ENCODE measurements around the gene IPCEF1. TPM values are rescaled to one million over a fixed set of nuclear protein-coding genes. Genes with fewer than 3 reads are reported as not detected.

Gene IPCEF1
- total and polyA plus RNA-seq, 2 of the 8 experiments (the other 6 are each of a cell fraction or from before 2014, with no cell fraction given) = 0.41 to 0.78 TPM

DNA sequence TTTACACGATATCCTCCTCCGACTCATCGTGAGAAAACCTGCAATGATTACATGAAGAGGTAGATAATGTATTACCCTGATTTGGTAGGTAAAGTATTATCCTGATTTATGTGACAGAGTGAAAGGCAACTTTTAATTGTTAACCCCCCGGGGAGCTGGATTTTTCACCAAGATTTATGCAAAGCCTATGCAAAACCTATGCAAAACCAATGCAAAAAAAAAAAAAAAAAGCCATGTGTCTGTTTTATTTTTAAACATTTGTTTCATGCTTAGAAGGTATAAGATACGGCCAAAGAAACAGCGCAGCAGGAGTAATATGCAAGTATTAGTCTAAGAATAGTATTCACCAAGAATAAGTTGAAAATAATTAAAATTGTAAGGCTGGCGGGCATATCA lies 109.9 kb downstream of the IPCEF1 start:
- peak overlapping the region; percentile 60 to 62 for H3K4me2 ChIP-seq (ENCODE audit: insufficient read depth in 1 of 2, low read depth in 2 of 2, low read length in 2 of 2)
- FAIRE-seq = no peak
- H4K91ac ChIP-seq (replicated peaks; ENCODE audit: insufficient read length, low read length) = no peak overlapping the region
- peaks cover 1 to 19% (median 12%) of the 10 kb centered on the region in 4 experiments; a peak in 5 of 7 replicates for H3K4me1 ChIP-seq (replicated peaks in 1 of 4; ENCODE audit: control insufficient read depth in 3 of 4, insufficient read depth in 4 of 4, low read length in 3 of 4)
- H3K4ac ChIP-seq (replicated peaks; ENCODE audit: insufficient read length, low read depth, low read length) = no peak overlapping the region
- H2BK20ac ChIP-seq (ENCODE audit: low read length) = no peak overlapping the region
- H3K9ac ChIP-seq (replicated peaks in 1 of 4; ENCODE audit: extremely low read depth in 1 of 4, low read depth in 3 of 4, low read length in 3 of 4) = no peak overlapping the region
- H2BK12ac ChIP-seq (ENCODE audit: low read depth, low read length) = no peak overlapping the region; the same call in 1 of the 2 replicates
- H3K79me2 ChIP-seq (ENCODE audit: control insufficient read depth in 1 of 2, insufficient read depth in 2 of 2, low read length in 2 of 2) = no peaks in the 10 kb centered on the region
- H3K36me3 ChIP-seq (ENCODE audit: control insufficient read depth in 2 of 4, insufficient read depth in 4 of 4, low read length in 3 of 4) = no peaks in the 10 kb centered on the region
- no peak overlapping the region for H4K8ac ChIP-seq (ENCODE audit: extremely low read depth, insufficient read depth, low read length)
- no peaks in the 10 kb centered on the region for H3K79me1 ChIP-seq (ENCODE audit: low read depth, low read length)
- no peak overlapping the region for H3K56ac ChIP-seq (replicated peaks; ENCODE audit: insufficient read length, low read depth, low read length)
- no peaks in the 10 kb centered on the region for H4K20me1 ChIP-seq (replicated peaks in 1 of 2; ENCODE audit: control insufficient read depth in 1 of 2, insufficient read depth in 2 of 2, low read length in 2 of 2)
- H2AFZ ChIP-seq (ENCODE audit: low read length) = no peak overlapping the region
- POLR2A ChIA-PET (ENCODE audit: partially characterized antibody) = no interaction called here
- H3K9me3 ChIP-seq (ENCODE audit: insufficient read depth in 2 of 2, low read depth in 1 of 2, low read length in 1 of 2) = no peaks in the 10 kb centered on the region
- H2BK120ac ChIP-seq (replicated peaks; ENCODE audit: low read depth, low read length) = no peak overlapping the region
- no peak overlapping the region for H2BK5ac ChIP-seq (ENCODE audit: low read depth, low read length)
- CTCF ChIA-PET (ENCODE audit: partially characterized antibody) = interaction anchor here (0.6 to 3.6 kb wide), 3 partner anchors 8 to 98 kb away, joined by 3 to 11 read pairs (median 3); no protein-coding TSS in a partner anchor
- no peak overlapping the region for H3K18ac ChIP-seq (ENCODE audit: extremely low read depth, low read length)
- no peak overlapping the region for H3K23ac ChIP-seq (ENCODE audit: insufficient read length)
- H4K5ac ChIP-seq (ENCODE audit: insufficient read length, low read depth, low read length) = no peak overlapping the region
- H3K14ac ChIP-seq (ENCODE audit: insufficient read length) = no peak overlapping the region
- DNase-seq (ENCODE audit: low read depth in 1 of 2, low spot score in 2 of 2) = no peak
- no peaks in the 10 kb centered on the region; the same call in 1 of the 2 replicates for H3K23me2 ChIP-seq (ENCODE audit: low read depth, low read length)
- WGBS, 2 experiments (ENCODE audit: extremely low coverage in 1 of 2, insufficient coverage in 1 of 2, insufficient read length in 1 of 2, insufficient replicate concordance in 2 of 2, low coverage in 1 of 2, low lambda C conversion rate in 2 of 2, missing lambda C conversion rate in 1 of 2) = 79% methylated on average over 7 of the region's 7 CpGs; no CpG with 5 or more reads in 1 of the 2 experiments
- no peaks in the 10 kb centered on the region for H3K27me3 ChIP-seq (replicated peaks in 1 of 4; ENCODE audit: control insufficient read depth in 3 of 4, extremely low read depth in 1 of 4, insufficient read depth in 3 of 4, low read length in 3 of 4)
- TF ChIP-seq TBP (IDR thresholded peaks at IDR 0.05; ENCODE audit: low read depth, low read length) = no peak
- TF ChIP-seq MAFK (IDR thresholded peaks at IDR 0.05; ENCODE audit: low read depth, low read length) = no peak
- TF ChIP-seq CEBPB (IDR thresholded peaks at IDR 0.05; ENCODE audit: low read depth, low read length) = no peak
- no peak for TF ChIP-seq JUN (IDR thresholded peaks at IDR 0.05; ENCODE audit: low read depth, low read length)
- H2AK5ac ChIP-seq (ENCODE audit: low read depth, low read length) = no peak overlapping the region
- no peak overlapping the region for H3K27ac ChIP-seq (ENCODE audit: low read depth, low read length)
- no peak overlapping the region for H2BK15ac ChIP-seq (ENCODE audit: low read length)
- peak overlapping the region in 1 of 4 experiments; percentile 48; a peak in 2 of 8 replicates for H3K4me3 ChIP-seq (ENCODE audit: extremely low read depth in 1 of 4, insufficient read depth in 2 of 4, low read depth in 3 of 4, low read length in 4 of 4)
